Ectodermal cell (in vitro differentiated cells): Measurements from ENCODE around the gene STT3B.

Experiments used
- H3K27ac ChIP-seq: 2 replicates; pipeline ENCODE4 v1.7.0; 2013; ENCODE audit warnings: mild to moderate bottlenecking, low read depth, low read length; ENCODE audit not compliant: insufficient read depth, poor library complexity, severe bottlenecking
- H3K27me3 ChIP-seq: 2 replicates; pipeline ENCODE4 v1.7.0; 2013; ENCODE audit warnings: mild to moderate bottlenecking, low read length; ENCODE audit not compliant: insufficient read depth, control insufficient read depth, poor library complexity, severe bottlenecking
- H3K36me3 ChIP-seq: one replicate; pipeline ENCODE4 v1.7.0; 2013; ENCODE audit warnings: low read length; ENCODE audit not compliant: control insufficient read depth, insufficient read depth
- H3K4me1 ChIP-seq: one replicate; pipeline ENCODE4 v1.7.0; 2013; ENCODE audit warnings: low read length; ENCODE audit not compliant: control insufficient read depth, insufficient read depth
- H3K4me3 ChIP-seq: 2 replicates; pipeline ENCODE4 v1.7.0; 2013; ENCODE audit warnings: low read depth, low read length, control low read depth; ENCODE audit not compliant: insufficient read depth
- H3K9me3 ChIP-seq: 2 replicates; pipeline ENCODE4 v1.7.0; 2013; ENCODE audit warnings: mild to moderate bottlenecking, low read length, moderate library complexity; ENCODE audit not compliant: control insufficient read depth
- WGBS, 2 experiments: methylation state at CpG; one replicate each; pipeline ENCODE4 v1.1.7; 2013; ENCODE audit warnings: missing lambda C conversion rate in 2 of 2; 5-methylcytosine and 5-hydroxymethylcytosine counted together

Gene STT3B

DNA sequence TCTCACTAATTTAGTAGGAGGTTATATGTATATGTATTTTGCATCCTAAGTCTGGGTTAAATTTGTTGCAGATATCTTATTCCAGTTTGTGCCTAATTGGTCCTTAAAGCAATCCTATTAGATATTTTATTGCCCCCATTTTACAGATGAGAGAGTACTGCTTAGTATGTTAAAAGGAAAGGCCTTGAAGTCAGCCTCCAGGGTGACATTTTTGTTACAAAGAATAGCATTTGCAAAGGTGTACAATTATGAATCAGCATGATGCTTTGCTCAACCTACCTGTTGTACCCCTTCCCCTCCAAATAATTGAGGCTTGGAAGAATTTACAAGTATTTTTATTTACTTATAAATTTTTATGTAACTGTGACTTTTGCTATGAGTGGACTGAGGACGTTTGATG, 14.0 kb downstream of the STT3B start:
- Histone ChIP-seq H3K4me3 (no peak overlapping the region), H3K27ac (no peak overlapping the region), H3K27me3 (no peaks in the 10 kb centered on the region), H3K4me1 (no peaks in the 10 kb centered on the region), H3K9me3 (no peaks in the 10 kb centered on the region), H3K36me3 (no peaks in the 10 kb centered on the region)
- 91 to 100% methylated on average over 1 of the region's 1 CpG for WGBS, 2 experiments

DNA sequence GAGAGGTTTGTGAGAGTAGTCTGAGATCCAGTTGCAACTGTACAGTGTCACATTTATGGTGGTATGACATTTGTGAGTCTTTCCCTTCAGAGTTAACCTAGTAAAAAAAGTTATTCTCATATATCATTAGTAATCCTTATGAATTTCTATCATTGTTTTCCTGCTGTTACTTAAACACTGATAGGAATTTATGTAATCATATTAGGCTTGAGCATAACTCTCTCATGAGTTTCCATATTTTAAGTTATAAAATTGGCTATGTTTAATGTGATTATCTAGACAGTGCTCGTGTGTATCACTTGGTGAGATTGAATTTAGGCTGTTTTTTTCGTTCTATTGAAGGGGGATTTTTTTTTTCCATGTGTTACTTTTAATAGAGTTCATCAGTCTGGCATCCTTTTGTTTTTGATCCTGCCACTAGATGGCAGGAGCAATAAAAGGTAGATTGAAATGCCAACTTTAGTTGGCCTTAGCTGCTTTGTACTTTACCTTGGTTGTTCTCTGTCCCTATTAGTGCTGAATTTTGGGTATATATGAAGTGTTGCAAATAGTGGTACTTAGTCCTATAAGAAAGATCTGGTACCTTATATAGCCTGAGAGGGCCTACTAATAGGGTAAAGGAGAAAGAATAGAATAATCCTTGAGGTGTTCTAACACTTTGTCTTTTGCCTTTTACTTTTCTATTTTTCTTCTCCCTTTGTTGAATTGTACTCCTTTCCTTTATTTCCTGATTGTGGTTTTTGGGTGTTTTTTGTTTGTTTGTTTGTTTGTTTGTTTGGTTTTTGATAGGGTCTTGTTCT, 17.9 kb downstream of the STT3B start:
- no peaks in the 10 kb centered on the region for H3K27me3 ChIP-seq
- no peaks in the 10 kb centered on the region for H3K9me3 ChIP-seq
- 42 to 53% methylated on average over 2 of the region's 2 CpGs for WGBS, 2 experiments
- no peaks in the 10 kb centered on the region for H3K36me3 ChIP-seq
- H3K4me3 ChIP-seq, result no peak overlapping the region
- H3K4me1 ChIP-seq, result no peaks in the 10 kb centered on the region
- H3K27ac ChIP-seq, result no peak overlapping the region

DNA sequence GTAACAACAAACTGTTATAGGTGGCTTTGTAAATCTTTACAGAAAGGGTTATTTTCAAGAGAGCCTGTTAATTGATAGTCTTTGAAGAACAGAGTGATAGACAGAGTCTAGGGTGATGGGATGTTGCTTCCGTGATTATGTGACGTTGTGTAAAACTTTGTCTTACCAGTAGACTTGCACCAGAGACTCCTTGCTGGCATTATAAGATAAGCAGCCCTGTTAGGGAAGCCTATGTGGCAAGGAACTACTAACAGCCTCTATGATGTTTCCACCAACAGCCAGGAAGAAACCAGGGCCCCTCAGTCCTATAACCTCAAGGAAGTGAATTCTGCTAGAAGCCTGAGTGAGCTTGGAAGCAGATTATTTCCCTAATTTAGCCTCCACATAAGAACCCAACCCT, 18.9 kb downstream of the STT3B start:
- H3K27me3 ChIP-seq, result no peaks in the 10 kb centered on the region
- no peaks in the 10 kb centered on the region for H3K36me3 ChIP-seq
- H3K9me3 ChIP-seq, result no peaks in the 10 kb centered on the region
- no peak overlapping the region for H3K27ac ChIP-seq
- WGBS, 2 experiments, result 93 to 97% methylated on average over 2 of the region's 2 CpGs
- no peak overlapping the region for H3K4me3 ChIP-seq
- H3K4me1 ChIP-seq, result no peaks in the 10 kb centered on the region

DNA sequence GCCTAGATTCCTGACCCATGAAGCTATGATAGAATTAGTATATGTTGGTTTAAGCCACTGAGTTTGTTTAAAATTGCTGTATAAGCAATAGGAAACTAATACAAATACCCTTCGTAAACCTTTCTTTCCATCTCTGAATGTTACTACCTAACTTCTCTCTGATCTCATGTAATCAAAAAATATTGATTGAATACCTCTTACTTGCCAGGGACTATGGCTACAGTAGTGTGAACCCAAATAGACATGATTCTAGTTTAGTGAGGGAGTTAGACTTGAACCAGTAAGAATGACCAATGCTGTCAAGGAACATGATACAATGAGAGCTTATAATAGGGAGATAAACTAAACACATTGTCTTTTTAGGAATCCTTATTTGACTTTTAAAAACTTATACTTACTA, 19.4 kb downstream of the STT3B start:
- Histone ChIP-seq H3K27ac (no peak overlapping the region), H3K4me3 (no peak overlapping the region), H3K36me3 (no peaks in the 10 kb centered on the region), H3K27me3 (no peaks in the 10 kb centered on the region), H3K9me3 (no peaks in the 10 kb centered on the region), H3K4me1 (no peaks in the 10 kb centered on the region)
- 100% methylated on average over 1 of the region's 1 CpG; no CpG with 5 or more reads in 1 of the 2 experiments for WGBS, 2 experiments

DNA sequence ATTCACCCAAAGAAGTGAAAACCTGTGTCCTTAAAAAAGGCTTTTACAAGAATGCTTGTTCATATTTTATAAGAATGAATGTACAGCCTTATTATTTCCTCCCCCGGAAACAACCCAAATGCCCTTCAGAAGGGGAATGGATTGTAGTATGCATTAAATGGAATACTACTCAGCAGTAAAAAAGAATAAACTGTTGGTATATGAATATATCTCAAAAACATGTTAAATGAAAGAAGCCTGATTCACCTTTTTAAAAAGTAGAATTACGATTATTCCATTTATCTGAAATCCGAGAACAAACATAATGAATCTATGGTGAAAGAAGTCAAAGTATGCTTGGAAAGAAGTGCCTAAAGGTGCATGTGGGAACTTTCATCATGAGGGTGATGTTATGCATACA, 20.5 kb downstream of the STT3B start:
- H3K9me3 ChIP-seq, result no peaks in the 10 kb centered on the region
- 93 to 100% methylated on average over 2 of the region's 3 CpGs for WGBS, 2 experiments
- H3K4me3 ChIP-seq, result no peak overlapping the region
- H3K27ac ChIP-seq, result no peak overlapping the region
- H3K4me1 ChIP-seq, result no peaks in the 10 kb centered on the region
- no peaks in the 10 kb centered on the region for H3K36me3 ChIP-seq
- H3K27me3 ChIP-seq, result no peaks in the 10 kb centered on the region

DNA sequence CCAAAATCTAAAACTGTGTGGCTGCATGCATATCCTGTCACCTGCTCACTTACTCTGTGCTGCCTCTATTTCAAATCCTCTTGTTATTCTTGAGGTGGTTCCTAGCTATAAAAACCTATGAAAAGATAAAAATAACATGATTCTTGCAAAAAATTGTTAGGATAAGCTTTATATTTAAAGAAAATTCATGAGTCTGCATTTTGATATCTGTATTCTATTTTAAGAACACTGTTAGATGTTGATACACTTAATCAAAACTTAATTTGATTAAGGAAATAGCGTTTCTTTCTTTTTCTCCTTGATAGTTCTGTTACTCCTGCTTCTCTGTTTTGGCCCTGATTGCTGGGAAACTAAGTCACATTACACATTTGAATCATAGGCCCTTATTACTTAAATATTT, 22.5 kb downstream of the STT3B start:
- no peaks in the 10 kb centered on the region for H3K4me1 ChIP-seq
- no peaks in the 10 kb centered on the region for H3K36me3 ChIP-seq
- no peaks in the 10 kb centered on the region for H3K9me3 ChIP-seq
- H3K27ac ChIP-seq, result no peak overlapping the region
- no peaks in the 10 kb centered on the region for H3K27me3 ChIP-seq
- 88% methylated on average over 1 of the region's 1 CpG; no CpG with 5 or more reads in 1 of the 2 experiments for WGBS, 2 experiments
- no peak overlapping the region for H3K4me3 ChIP-seq

DNA sequence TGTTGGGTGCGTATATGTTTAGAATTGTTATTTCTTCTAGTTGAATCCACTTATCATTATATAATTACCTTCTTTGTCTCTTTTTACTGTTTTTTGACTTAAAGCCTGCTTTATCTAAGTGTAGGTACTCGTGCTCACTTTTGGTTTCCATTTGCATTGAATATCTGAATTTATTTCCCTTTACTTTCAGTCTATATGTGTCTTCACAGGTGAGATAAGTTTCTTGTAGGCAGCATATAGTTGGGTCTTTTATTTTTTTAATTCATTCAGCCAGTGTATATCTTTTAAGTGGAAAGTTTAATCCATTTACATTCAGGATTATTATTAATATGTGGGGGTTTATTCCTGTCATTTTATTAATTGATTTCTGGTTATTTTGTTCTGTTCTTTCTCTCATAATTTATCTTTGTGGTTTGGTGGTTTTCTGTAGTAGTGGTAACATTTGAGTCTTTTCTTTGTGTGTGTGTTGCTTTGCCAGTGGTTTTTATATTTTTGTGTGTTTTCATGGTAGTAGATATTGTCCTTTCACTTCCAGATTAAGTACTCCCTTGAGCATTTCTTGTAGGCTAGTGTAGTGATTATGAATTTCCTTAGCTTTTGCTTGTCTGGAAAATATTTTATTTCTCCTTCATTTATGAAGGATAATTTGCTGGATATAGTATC, 27.3 kb downstream of the STT3B start:
- H3K4me3 ChIP-seq, result no peak overlapping the region
- 100% methylated on average over 1 of the region's 2 CpGs; no CpG with 5 or more reads in 1 of the 2 experiments for WGBS, 2 experiments
- no peaks in the 10 kb centered on the region for H3K36me3 ChIP-seq
- H3K4me1 ChIP-seq, result peaks cover 6% of the 10 kb centered on the region
- no peaks in the 10 kb centered on the region for H3K9me3 ChIP-seq
- H3K27ac ChIP-seq, result no peak overlapping the region
- H3K27me3 ChIP-seq, result no peaks in the 10 kb centered on the region

DNA sequence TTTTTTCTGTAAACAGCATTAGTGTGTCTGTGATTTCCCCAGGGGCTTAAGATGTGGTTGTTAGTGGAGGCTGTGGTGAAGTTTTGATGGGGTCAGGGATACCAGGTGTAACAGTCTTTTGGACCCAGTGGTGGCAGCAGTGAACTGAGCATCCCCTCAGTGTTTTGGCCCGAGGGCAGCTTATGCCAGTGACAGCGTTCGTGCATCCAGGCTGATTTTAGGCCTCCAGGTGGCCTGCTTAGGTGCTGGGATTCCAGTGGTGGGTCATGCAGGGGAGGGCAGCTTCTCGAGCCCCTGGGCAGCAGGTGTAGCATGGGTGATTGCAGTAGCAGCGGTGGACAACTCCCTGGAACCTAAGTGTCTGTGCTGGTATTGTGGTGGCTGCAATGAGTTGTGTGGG, 29.2 kb downstream of the STT3B start:
- 75 to 78% methylated on average over 5 of the region's 5 CpGs for WGBS, 2 experiments

DNA sequence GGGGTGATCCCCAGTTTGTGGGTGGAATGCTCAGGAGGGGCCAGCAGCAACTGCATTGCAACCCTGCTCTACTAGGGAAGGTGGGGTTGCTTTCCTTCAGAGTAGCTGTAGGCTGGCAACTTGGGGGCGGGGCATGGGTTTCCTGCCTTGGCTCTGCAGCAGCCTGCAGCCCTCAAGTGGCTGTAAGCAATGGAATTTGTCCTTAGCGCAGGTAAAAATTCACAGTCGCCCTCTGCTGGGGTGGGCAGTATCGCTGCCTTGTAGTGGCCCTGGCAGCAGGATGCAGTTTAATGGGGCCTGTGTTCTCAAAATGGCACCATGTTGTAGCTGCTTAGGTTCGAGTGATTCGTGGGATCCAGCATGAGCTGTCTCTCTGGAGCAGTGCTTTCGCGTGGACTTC, 29.8 kb downstream of the STT3B start:
- Histone ChIP-seq H3K27ac (no peak overlapping the region), H3K36me3 (no peaks in the 10 kb centered on the region)
- WGBS, 2 experiments, result 86 to 89% methylated on average over 8 of the region's 8 CpGs

More for the DNA sequence above, 29.2 kb downstream of the STT3B start:
- Histone ChIP-seq H3K27me3 (no peaks in the 10 kb centered on the region), H3K27ac (no peak overlapping the region), H3K36me3 (no peaks in the 10 kb centered on the region), H3K4me1 (peaks cover 6% of the 10 kb centered on the region), H3K4me3 (no peak overlapping the region), H3K9me3 (no peaks in the 10 kb centered on the region)

DNA sequence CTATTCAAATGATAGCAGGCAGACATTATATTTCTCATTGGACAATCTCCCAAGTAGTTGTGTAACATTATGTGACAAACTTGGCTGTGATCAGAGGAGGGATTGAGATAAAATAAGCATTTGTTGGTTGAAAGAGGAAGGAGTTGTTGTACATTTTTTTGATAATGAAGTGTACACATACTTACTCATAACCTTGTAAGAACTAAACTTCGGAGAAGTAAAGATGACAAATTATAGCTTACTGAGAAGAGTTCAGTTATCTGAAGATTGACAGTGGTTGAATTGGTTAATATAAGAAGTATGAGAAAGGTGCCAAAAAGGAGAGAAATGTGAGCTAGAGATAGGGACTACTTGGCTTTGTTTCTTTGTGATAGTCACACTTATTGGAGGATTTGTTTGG, 32.6 kb downstream of the STT3B start:
- H3K27me3 ChIP-seq, result no peaks in the 10 kb centered on the region
- WGBS, 2 experiments, result 96 to 100% methylated on average over 1 of the region's 1 CpG

More for the DNA sequence above, 29.8 kb downstream of the STT3B start:
- peaks cover 6% of the 10 kb centered on the region for H3K4me1 ChIP-seq
- H3K27me3 ChIP-seq, result no peaks in the 10 kb centered on the region
- H3K4me3 ChIP-seq, result no peak overlapping the region
- H3K9me3 ChIP-seq, result no peaks in the 10 kb centered on the region

More for the DNA sequence above, 32.6 kb downstream of the STT3B start:
- Histone ChIP-seq H3K27ac (no peak overlapping the region), H3K4me1 (peaks cover 6% of the 10 kb centered on the region), H3K36me3 (no peaks in the 10 kb centered on the region), H3K4me3 (no peak overlapping the region), H3K9me3 (no peaks in the 10 kb centered on the region)
